Measurements from ENCODE around the gene CNEP1R1. TPM values are rescaled to one million over a fixed set of nuclear protein-coding genes. Genes with fewer than 3 reads are reported as not detected.
A peak's percentile ranks its signal among the peaks of the same experiment; 100 is the strongest.

The CNEP1R1 gene
- total and polyA plus RNA-seq, 2 donors (not counting 1 experiment from before 2014, with no cell fraction given) = 18.6 to 32.9 TPM

- H3K36me3 ChIP-seq (replicated peaks in 1 of 2; ENCODE audit: control extremely low read depth in 1 of 2, control insufficient read depth in 1 of 2, extremely low read depth in 1 of 2, insufficient read depth in 2 of 2, low read length in 1 of 2) = no peaks in the 10 kb centered on the region
- intact Hi-C loops (cut with micrococcal nuclease) = no loop called here
- no peaks in the 10 kb centered on the region for H3K9me3 Mint-ChIP-seq (ENCODE audit: insufficient read depth)
- no peak overlapping the region for H3K4me3 Mint-ChIP-seq
- H3K27me3 ChIP-seq (replicated peaks in 1 of 4; ENCODE audit: control extremely low read depth in 1 of 4, control insufficient read depth in 3 of 4, insufficient read depth in 4 of 4, low read length in 3 of 4) = no peaks in the 10 kb centered on the region
- 100% methylated on average over 1 of the region's 5 CpGs for WGBS (ENCODE audit: insufficient coverage)
- peaks cover 13% of the 10 kb centered on the region for H3K4me1 Mint-ChIP-seq
- H3K4me3 ChIP-seq (ENCODE audit: control extremely low read depth in 1 of 5, extremely low read depth in 1 of 5, insufficient read depth in 1 of 5, low read depth in 2 of 5, low read length in 4 of 5) = no peak overlapping the region
- ChIA-PET CTCF (interaction anchor here (1.0 kb wide), 1 partner anchor 167 kb away, joined by 3 read pairs; no protein-coding TSS in a partner anchor), POLR2A (no interaction called here)
- TF ChIP-seq CTCF (IDR thresholded peaks at IDR 0.05) (peak; percentile 26), EZH2 (IDR thresholded peaks at IDR 0.05; ENCODE audit: borderline replicate concordance, insufficient read depth, low read depth, low read length, poor library complexity, severe bottlenecking) (no peak)
- no peaks in the 10 kb centered on the region for H4K20me1 ChIP-seq (ENCODE audit: control insufficient read depth, insufficient read depth, low read length, poor library complexity, severe bottlenecking)
- DNase-seq (no peak), ATAC-seq (ENCODE audit: low read depth) (no peak)
- H3K27ac ChIP-seq (ENCODE audit: low read length in 2 of 2) = no peak overlapping the region
- no peak overlapping the region for H3K9ac ChIP-seq (ENCODE audit: low read length)
- H3K79me2 ChIP-seq (ENCODE audit: control insufficient read depth, insufficient read depth, low read length) = no peaks in the 10 kb centered on the region
- H2AFZ ChIP-seq (ENCODE audit: insufficient read depth, low read depth, low read length, poor library complexity, severe bottlenecking) = no peak overlapping the region
- H3K4me1 ChIP-seq (ENCODE audit: control insufficient read depth in 2 of 2, insufficient read depth in 2 of 2, low read length in 2 of 2) = peaks cover 5 to 15% of the 10 kb centered on the region in 2 donors
- no peak overlapping the region for H3K27ac Mint-ChIP-seq
- H3K27me3 Mint-ChIP-seq = peaks cover 17% of the 10 kb centered on the region
- no peak overlapping the region for H3K4me2 ChIP-seq (replicated peaks; ENCODE audit: low read depth, low read length, poor library complexity, severe bottlenecking)
- H3K9me3 ChIP-seq (ENCODE audit: control extremely low read depth in 1 of 3, control insufficient read depth in 2 of 3, insufficient read depth in 1 of 3, low read length in 2 of 3) = no peaks in the 10 kb centered on the region
Observed at GRCh38 chr16:50043358-50043757, 18.3 kb downstream of the CNEP1R1 start.

- no peaks in the 10 kb centered on the region for H3K9me3 Mint-ChIP-seq (ENCODE audit: insufficient read depth)
- Histone ChIP-seq H3K79me2 (ENCODE audit: control insufficient read depth, insufficient read depth, low read length) (no peaks in the 10 kb centered on the region), H3K9ac (ENCODE audit: low read length) (no peak overlapping the region), H3K4me3 (ENCODE audit: control extremely low read depth in 1 of 5, extremely low read depth in 1 of 5, insufficient read depth in 1 of 5, low read depth in 2 of 5, low read length in 4 of 5) (no peak overlapping the region), H3K4me2 (replicated peaks; ENCODE audit: low read depth, low read length, poor library complexity, severe bottlenecking) (no peak overlapping the region), H3K4me1 (ENCODE audit: control insufficient read depth in 2 of 2, insufficient read depth in 2 of 2, low read length in 2 of 2) (no peaks in the 10 kb centered on the region), H4K20me1 (ENCODE audit: control insufficient read depth, insufficient read depth, low read length, poor library complexity, severe bottlenecking) (no peaks in the 10 kb centered on the region), H2AFZ (ENCODE audit: insufficient read depth, low read depth, low read length, poor library complexity, severe bottlenecking) (no peak overlapping the region), H3K9me3 (ENCODE audit: control extremely low read depth in 1 of 3, control insufficient read depth in 2 of 3, insufficient read depth in 1 of 3, low read length in 2 of 3) (no peaks in the 10 kb centered on the region), H3K36me3 (replicated peaks in 1 of 2; ENCODE audit: control extremely low read depth in 1 of 2, control insufficient read depth in 1 of 2, extremely low read depth in 1 of 2, insufficient read depth in 2 of 2, low read length in 1 of 2) (no peaks in the 10 kb centered on the region), H3K27me3 (replicated peaks in 1 of 4; ENCODE audit: control extremely low read depth in 1 of 4, control insufficient read depth in 3 of 4, insufficient read depth in 4 of 4, low read length in 3 of 4) (no peaks in the 10 kb centered on the region), H3K27ac (ENCODE audit: low read length in 2 of 2) (no peak overlapping the region)
- no peaks in the 10 kb centered on the region for H3K4me1 Mint-ChIP-seq
- ChIA-PET CTCF (no interaction called here), POLR2A (no interaction called here)
- no peak for TF ChIP-seq EZH2 (IDR thresholded peaks at IDR 0.05; ENCODE audit: borderline replicate concordance, insufficient read depth, low read depth, low read length, poor library complexity, severe bottlenecking)
- no peak for TF ChIP-seq CTCF (IDR thresholded peaks at IDR 0.05)
- WGBS (ENCODE audit: insufficient coverage) = no CpG with 5 or more reads among the region's 4 CpGs
- DNase-seq = no peak
- peaks cover 19% of the 10 kb centered on the region for H3K27me3 Mint-ChIP-seq
- H3K27ac Mint-ChIP-seq = no peak overlapping the region
- intact Hi-C loops (cut with micrococcal nuclease) = no loop called here
- ATAC-seq (ENCODE audit: low read depth) = no peak
- H3K4me3 Mint-ChIP-seq = no peak overlapping the region
Observed at GRCh38 chr16:50045412-50045811, 20.4 kb downstream of the CNEP1R1 start.
